OCI-LY3 (cell line): Measurements from ENCODE around the gene SMPD2.
"Not testable (repeated sequence)": the region's sequence is repeated elsewhere in the genome, so short reads cannot be mapped to it uniquely, and the experiment has no call there.

Experiments used
- H2AFZ ChIP-seq: fragments of 200-600, 300-600 bp; shearing (Covaris generic); 2 replicates; pipeline ENCODE4 v1.6.0; 2014; ENCODE audit warnings: antibody characterized with exemption, low read depth, low read length
- H3K27ac ChIP-seq: fragments of 200-600, 300-600 bp; sonication (generic); 2 replicates; pipeline ENCODE4 v1.5.1; 2014; ENCODE audit warnings: mild to moderate bottlenecking, low read length, moderate library complexity, mixed read lengths
- H3K27me3 ChIP-seq: fragments of 200-600, 300-600 bp; sonication (generic); 2 replicates; pipeline ENCODE4 v1.6.1; 2014; ENCODE audit warnings: low read depth, low read length, mixed read lengths
- H3K36me3 ChIP-seq: fragments of 200-600, 300-600 bp; sonication (generic); replicated peaks from 2 replicates; pipeline ENCODE3; 2014; ENCODE audit warnings: low read depth, low read length, mixed read lengths
- H3K4me1 ChIP-seq: fragments of 300-600, 200-600 bp; sonication (generic); 2 replicates; pipeline ENCODE4 v1.6.1; 2014; ENCODE audit warnings: low read length, mixed read lengths
- H3K4me2 ChIP-seq: fragments of 200-600, 300-600 bp; sonication (generic); 2 replicates; pipeline ENCODE4 v1.6.1; 2014; ENCODE audit warnings: low read length, mixed read lengths
- H3K4me3 ChIP-seq: fragments of 300-600, 200-600 bp; sonication (generic); 2 replicates; pipeline ENCODE4 v1.5.1; 2014; ENCODE audit warnings: antibody characterized with exemption, mild to moderate bottlenecking, low read length, moderate library complexity
- H3K79me2 ChIP-seq: fragments of 300-600, 200-600 bp; shearing (Covaris generic); 2 replicates; pipeline ENCODE4 v1.6.1; 2014; ENCODE audit warnings: mild to moderate bottlenecking, low read length, mixed read lengths
- H3K9ac ChIP-seq: fragments of 300-600, 200-600 bp; shearing (Covaris generic); 2 replicates; pipeline ENCODE4 v1.6.0; 2014; ENCODE audit warnings: mild to moderate bottlenecking, low read length, moderate library complexity
- H3K9me3 ChIP-seq: fragments of 200-600, 300-600 bp; shearing (Covaris generic); 2 replicates; pipeline ENCODE4 v1.6.1; 2014; ENCODE audit warnings: low read length, mixed read lengths; ENCODE audit not compliant: insufficient read depth
- H4K20me1 ChIP-seq: fragments of 200-600, 300-600 bp; sonication (generic); 2 replicates; pipeline ENCODE4 v1.6.1; 2016; ENCODE audit warnings: low read length, mixed read lengths; ENCODE audit not compliant: insufficient read depth
- EZH2phosphoT487 ChIP-seq: fragments of 200-600 bp; shearing (Covaris generic); IDR thresholded peaks from 2 replicates; pipeline ENCODE4 v1.6.1; 2018; ENCODE audit warnings: antibody characterized with exemption, mixed run types, low read depth
- TF ChIP-seq, protein P1 (sequence below): fragments of 200-600, 300-600 bp; sonication (generic); IDR thresholded peaks from 2 replicates; pipeline ENCODE4 v1.5.1; 2014; ENCODE audit warnings: antibody characterized with exemption, low read length, low read depth

The SMPD2 gene

DNA sequence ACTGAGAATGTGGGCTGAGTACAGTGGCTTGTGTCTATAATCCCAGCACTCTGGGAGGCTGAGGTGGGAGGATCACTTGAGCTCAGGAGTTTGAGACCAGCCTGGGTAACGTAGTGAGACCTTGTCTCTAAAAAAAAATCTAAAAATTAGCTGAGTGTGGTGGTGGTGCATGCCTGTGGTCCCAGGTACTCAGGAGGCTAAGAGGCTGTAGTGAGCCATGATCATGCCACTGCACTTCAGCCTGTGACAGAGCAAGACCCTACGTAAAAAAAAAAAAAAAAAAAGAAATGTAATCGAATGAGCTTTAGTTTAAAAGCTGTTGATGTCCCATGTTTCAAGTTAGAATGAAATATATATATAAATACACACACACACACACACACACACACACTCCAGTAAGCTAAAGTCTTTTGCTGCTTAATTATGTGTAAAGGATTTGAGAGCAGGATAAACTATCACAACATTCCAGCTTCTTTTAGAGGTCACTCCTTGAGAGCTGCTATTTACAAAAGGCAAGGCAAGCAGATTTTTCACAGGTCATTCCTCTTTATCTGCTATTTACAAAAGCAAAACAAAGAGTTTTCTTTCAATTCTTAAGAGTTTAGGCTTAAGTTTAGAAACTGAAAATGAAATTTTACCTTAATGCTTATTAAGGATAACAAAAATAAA lies 19.8 kb downstream of the SMPD2 start:
- peaks cover 17% of the 10 kb centered on the region for H3K4me1 ChIP-seq
- H3K9ac ChIP-seq = no peak overlapping the region
- H3K27me3 ChIP-seq = no peaks in the 10 kb centered on the region
- H3K9me3 ChIP-seq = no peaks in the 10 kb centered on the region
- no peak overlapping the region for H3K4me3 ChIP-seq
- TF ChIP-seq, protein P1, sequence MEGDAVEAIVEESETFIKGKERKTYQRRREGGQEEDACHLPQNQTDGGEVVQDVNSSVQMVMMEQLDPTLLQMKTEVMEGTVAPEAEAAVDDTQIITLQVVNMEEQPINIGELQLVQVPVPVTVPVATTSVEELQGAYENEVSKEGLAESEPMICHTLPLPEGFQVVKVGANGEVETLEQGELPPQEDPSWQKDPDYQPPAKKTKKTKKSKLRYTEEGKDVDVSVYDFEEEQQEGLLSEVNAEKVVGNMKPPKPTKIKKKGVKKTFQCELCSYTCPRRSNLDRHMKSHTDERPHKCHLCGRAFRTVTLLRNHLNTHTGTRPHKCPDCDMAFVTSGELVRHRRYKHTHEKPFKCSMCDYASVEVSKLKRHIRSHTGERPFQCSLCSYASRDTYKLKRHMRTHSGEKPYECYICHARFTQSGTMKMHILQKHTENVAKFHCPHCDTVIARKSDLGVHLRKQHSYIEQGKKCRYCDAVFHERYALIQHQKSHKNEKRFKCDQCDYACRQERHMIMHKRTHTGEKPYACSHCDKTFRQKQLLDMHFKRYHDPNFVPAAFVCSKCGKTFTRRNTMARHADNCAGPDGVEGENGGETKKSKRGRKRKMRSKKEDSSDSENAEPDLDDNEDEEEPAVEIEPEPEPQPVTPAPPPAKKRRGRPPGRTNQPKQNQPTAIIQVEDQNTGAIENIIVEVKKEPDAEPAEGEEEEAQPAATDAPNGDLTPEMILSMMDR = no peak
- no peak for TF ChIP-seq EZH2phosphoT487
- no peak overlapping the region for H3K4me2 ChIP-seq
- H3K27ac ChIP-seq = no peak overlapping the region
- no peaks in the 10 kb centered on the region; the same call in 1 of the 2 replicates for H4K20me1 ChIP-seq
- no peak overlapping the region for H2AFZ ChIP-seq
- H3K79me2 ChIP-seq = no peaks in the 10 kb centered on the region
- peaks cover 26% of the 10 kb centered on the region for H3K36me3 ChIP-seq

DNA sequence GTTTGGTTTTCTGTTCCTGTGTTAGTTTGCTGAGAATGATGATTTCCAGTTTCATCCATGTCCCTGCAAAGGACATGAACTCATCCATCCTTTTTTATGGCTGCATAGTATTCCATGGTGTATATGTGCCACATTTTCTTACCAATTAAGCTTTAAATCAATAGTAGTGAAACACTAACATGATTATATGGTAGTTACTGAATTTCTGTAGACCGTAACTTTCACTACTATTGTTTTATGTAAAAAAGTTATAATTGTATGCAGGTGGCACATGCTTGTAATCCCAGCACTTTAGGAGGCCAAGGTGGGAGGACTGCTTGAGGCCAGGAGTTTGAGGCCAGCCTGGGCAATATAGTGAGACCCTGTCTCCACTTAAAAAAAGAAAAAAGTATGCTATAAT lies 20.7 kb downstream of the SMPD2 start:
- H3K79me2 ChIP-seq, H3K9me3 ChIP-seq, H3K27me3 ChIP-seq, H3K4me2 ChIP-seq, H2AFZ ChIP-seq, H3K9ac ChIP-seq, H4K20me1 ChIP-seq, H3K27ac ChIP-seq, H3K4me3 ChIP-seq: not testable (repeated sequence)
- Histone ChIP-seq H3K36me3 (peaks cover 34% of the 10 kb centered on the region), H3K4me1 (peaks cover 14% of the 10 kb centered on the region)

DNA sequence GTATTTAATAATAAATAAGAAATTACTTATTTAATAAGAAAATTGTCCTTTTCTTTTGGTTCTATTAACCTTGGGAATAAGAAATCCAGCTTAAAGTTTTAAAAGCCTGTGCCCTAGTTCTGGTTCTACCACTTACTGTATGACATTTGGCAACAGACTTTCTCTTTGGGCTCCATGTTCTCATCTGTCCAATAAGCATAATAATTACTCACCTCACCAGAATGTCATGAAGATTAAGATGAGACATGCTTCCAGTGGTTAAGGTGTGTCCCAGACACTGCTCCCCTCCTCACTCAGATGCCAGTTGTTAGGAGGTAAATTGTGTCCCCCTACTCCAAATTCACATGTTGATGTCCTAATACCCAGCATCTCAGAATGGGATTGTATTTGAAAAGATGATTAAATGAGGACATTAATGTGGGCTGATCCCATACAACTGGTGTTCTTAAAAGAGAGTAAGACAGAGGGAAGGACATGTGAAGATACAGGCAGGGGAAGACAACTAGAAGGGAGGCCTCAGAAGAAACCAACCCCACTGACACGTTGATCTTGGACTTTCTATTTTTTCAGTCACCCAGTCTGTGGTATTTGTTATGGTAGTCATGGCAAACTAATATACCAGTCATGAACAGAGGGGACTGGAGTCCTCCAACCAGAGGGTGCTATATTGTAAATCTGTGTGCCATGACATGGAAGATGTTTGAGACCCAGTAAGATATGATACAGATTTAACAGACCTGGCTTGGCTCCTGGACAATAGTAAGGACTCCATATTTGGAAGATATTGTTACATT lies 21.4 kb downstream of the SMPD2 start:
- Histone ChIP-seq H3K9ac (no peak overlapping the region), H3K79me2 (peaks cover 7% of the 10 kb centered on the region; the same call in 1 of the 2 replicates), H3K27ac (no peak overlapping the region), H3K4me1 (peaks cover 11% of the 10 kb centered on the region), H4K20me1 (no peaks in the 10 kb centered on the region; the same call in 1 of the 2 replicates), H3K9me3 (no peaks in the 10 kb centered on the region), H2AFZ (no peak overlapping the region), H3K4me3 (no peak overlapping the region), H3K27me3 (no peaks in the 10 kb centered on the region), H3K4me2 (no peak overlapping the region), H3K36me3 (peaks cover 35% of the 10 kb centered on the region)
- TF ChIP-seq, protein P1 = no peak
- TF ChIP-seq EZH2phosphoT487 = no peak

DNA sequence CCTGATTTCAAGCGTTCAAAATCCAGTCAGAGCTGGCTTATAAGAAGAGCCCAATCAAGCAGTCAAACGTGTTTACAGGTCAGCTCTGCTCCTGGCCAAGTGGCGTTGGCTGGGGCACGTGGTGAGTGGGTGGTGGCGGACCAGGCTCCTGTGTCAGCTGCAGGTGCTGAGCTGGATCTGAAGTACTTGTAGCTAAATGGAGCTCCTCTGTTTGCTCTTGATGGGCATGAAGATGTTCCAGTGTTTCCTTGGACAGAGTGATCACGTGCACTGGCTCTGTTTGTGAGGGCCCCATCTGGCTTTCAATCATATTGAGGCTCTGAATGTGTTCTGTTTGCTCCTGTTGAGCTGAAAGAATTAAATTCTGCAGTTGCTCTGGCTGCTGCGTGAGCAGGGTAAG lies 25.2 kb downstream of the SMPD2 start:
- H3K36me3 ChIP-seq = peaks cover 50% of the 10 kb centered on the region
- H3K27me3 ChIP-seq = no peaks in the 10 kb centered on the region
- H3K27ac ChIP-seq = no peak overlapping the region
- TF ChIP-seq, protein P1 = no peak
- TF ChIP-seq EZH2phosphoT487 = no peak
- no peaks in the 10 kb centered on the region; the same call in 1 of the 2 replicates for H4K20me1 ChIP-seq
- H3K79me2 ChIP-seq = peaks cover 21% of the 10 kb centered on the region
- H2AFZ ChIP-seq = no peak overlapping the region
- no peak overlapping the region for H3K9ac ChIP-seq
- H3K4me2 ChIP-seq = no peak overlapping the region
- H3K4me3 ChIP-seq = no peak overlapping the region
- H3K4me1 ChIP-seq = peaks cover 5% of the 10 kb centered on the region; the same call in 1 of the 2 replicates
- no peaks in the 10 kb centered on the region for H3K9me3 ChIP-seq
